SH-SY5Y (cell line): ENCODE data around the gene LAMA3.

ENCODE experiments used
- GATA2 ChIP-seq: IDR thresholded peaks from 2 replicates; pipeline ENCODE4 v1.6.1; 2011; ENCODE audit warnings: mild to moderate bottlenecking, low read depth, low read length
- GATA3 ChIP-seq: IDR thresholded peaks from 2 replicates; pipeline ENCODE4 v1.6.1; 2011; ENCODE audit warnings: low read depth, mild to moderate bottlenecking, low read length, moderate library complexity

- TF ChIP-seq GATA2, result no peak
- no peak for TF ChIP-seq GATA3
Measured at GRCh38 chr18:23953984-23954383, 264.7 kb downstream of the LAMA3 start.
